ENCODE results near the gene ARF1.

GRCh38 chr1:228063251-228064191 is 19.0 kb upstream of the ARF1 start:
- TF ChIP-seq CTCF (IDR thresholded peaks at IDR 0.05) (no peak), JUN (CRISPR knock-in tag; IDR thresholded peaks at IDR 0.05) (no peak), ATF2 (CRISPR knock-in tag; IDR thresholded peaks at IDR 0.05; ENCODE audit: borderline replicate concordance, low read depth) (no peak), NR2C2 (CRISPR knock-in tag; IDR thresholded peaks at IDR 0.05) (no peak), ZNF671 (CRISPR knock-in tag; IDR thresholded peaks at IDR 0.05) (no peak), NFYB (CRISPR knock-in tag; conservative IDR thresholded peaks at IDR 0.05; ENCODE audit: low read depth) (no peak), FOXK1 (CRISPR knock-in tag; IDR thresholded peaks at IDR 0.05) (no peak), STAT6 (CRISPR knock-in tag; conservative IDR thresholded peaks at IDR 0.05; ENCODE audit: low read depth) (no peak)

Measured in WTC11 (cell line).